ENCODE measurements around the gene DCAF7.

Gene DCAF7

GRCh38 chr17:63629627-63630026, 79.3 kb downstream of the DCAF7 start:
- no peak for DNase-seq (ENCODE audit: low read depth, low spot score)

- no peak for DNase-seq (ENCODE audit: low read depth, low spot score)
Observed at GRCh38 chr17:63631062-63631461, 80.8 kb downstream of the DCAF7 start.

- no peak for DNase-seq (ENCODE audit: low read depth, low spot score)
Observed at GRCh38 chr17:63631626-63632025, 81.3 kb downstream of the DCAF7 start.

- no peak for DNase-seq (ENCODE audit: low read depth, low spot score)
Observed at GRCh38 chr17:63633742-63634141, 83.5 kb downstream of the DCAF7 start.

- DNase-seq (ENCODE audit: low read depth, low spot score): peak; percentile 22
Observed at GRCh38 chr17:63634163-63634562, 83.9 kb downstream of the DCAF7 start.

GRCh38 chr17:63634816-63635215, 84.5 kb downstream of the DCAF7 start:
- DNase-seq (ENCODE audit: low read depth, low spot score): no peak

GRCh38 chr17:63635290-63635689, 85.0 kb downstream of the DCAF7 start:
- no peak for DNase-seq (ENCODE audit: low read depth, low spot score)

- DNase-seq (ENCODE audit: low read depth, low spot score): peak; percentile 31
Observed at GRCh38 chr17:63635787-63636186, 85.5 kb downstream of the DCAF7 start.

- no peak for DNase-seq (ENCODE audit: low read depth, low spot score)
Observed at GRCh38 chr17:63639125-63639524, 88.8 kb downstream of the DCAF7 start.

- no peak for DNase-seq (ENCODE audit: low read depth, low spot score)
Observed at GRCh38 chr17:63640038-63640437, 89.8 kb downstream of the DCAF7 start.

GRCh38 chr17:63641692-63642448, 91.6 kb downstream of the DCAF7 start:
- DNase-seq (ENCODE audit: low read depth, low spot score): no peak
